ENCODE results near the gene SH2D6.

SH2D6 gene

GRCh38 chr2:85425588-85425987 is 7.1 kb downstream of the SH2D6 start:
- TF ChIP-seq REST (IDR thresholded peaks at IDR 0.05; ENCODE audit: insufficient read depth in 1 of 2, low read depth in 2 of 2, low read length in 2 of 2) (no peak), SIN3A (IDR thresholded peaks at IDR 0.05; ENCODE audit: borderline replicate concordance, insufficient read depth, low read length) (no peak), FOXP2 (optimal IDR thresholded peaks at IDR 0.05; ENCODE audit: borderline replicate concordance, extremely low read depth, extremely low read length, insufficient read depth) (no peak), POLR2AphosphoS5 (IDR thresholded peaks at IDR 0.05; ENCODE audit: low read depth, low read length) (no peak), TAF1 (IDR thresholded peaks at IDR 0.05; ENCODE audit: borderline replicate concordance, insufficient read depth, low read length) (no peak)

- TF ChIP-seq POLR2AphosphoS5 (IDR thresholded peaks at IDR 0.05; ENCODE audit: low read depth, low read length): no peak
- no peak for TF ChIP-seq FOXP2 (optimal IDR thresholded peaks at IDR 0.05; ENCODE audit: borderline replicate concordance, extremely low read depth, extremely low read length, insufficient read depth)
- TF ChIP-seq TAF1 (IDR thresholded peaks at IDR 0.05; ENCODE audit: borderline replicate concordance, insufficient read depth, low read length): no peak
- TF ChIP-seq SIN3A (IDR thresholded peaks at IDR 0.05; ENCODE audit: borderline replicate concordance, insufficient read depth, low read length): no peak
These were observed 8.9 kb downstream of the SH2D6 start for GRCh38 chr2:85427300-85427835.

- TF ChIP-seq REST (IDR thresholded peaks at IDR 0.05; ENCODE audit: insufficient read depth in 1 of 2, low read depth in 2 of 2, low read length in 2 of 2): no peak
- no peak for TF ChIP-seq FOXP2 (optimal IDR thresholded peaks at IDR 0.05; ENCODE audit: borderline replicate concordance, extremely low read depth, extremely low read length, insufficient read depth)
- no peak for TF ChIP-seq SIN3A (IDR thresholded peaks at IDR 0.05; ENCODE audit: borderline replicate concordance, insufficient read depth, low read length)
- TF ChIP-seq POLR2AphosphoS5 (IDR thresholded peaks at IDR 0.05; ENCODE audit: low read depth, low read length): no peak
- no peak for TF ChIP-seq TAF1 (IDR thresholded peaks at IDR 0.05; ENCODE audit: borderline replicate concordance, insufficient read depth, low read length)
These were observed 9.9 kb downstream of the SH2D6 start for GRCh38 chr2:85428343-85428881.

GRCh38 chr2:85429213-85429923 is 10.9 kb downstream of the SH2D6 start:
- no peak for TF ChIP-seq REST (IDR thresholded peaks at IDR 0.05; ENCODE audit: insufficient read depth in 1 of 2, low read depth in 2 of 2, low read length in 2 of 2)
- no peak for TF ChIP-seq SIN3A (IDR thresholded peaks at IDR 0.05; ENCODE audit: borderline replicate concordance, insufficient read depth, low read length)
- no peak for TF ChIP-seq TAF1 (IDR thresholded peaks at IDR 0.05; ENCODE audit: borderline replicate concordance, insufficient read depth, low read length)
- TF ChIP-seq FOXP2 (optimal IDR thresholded peaks at IDR 0.05; ENCODE audit: borderline replicate concordance, extremely low read depth, extremely low read length, insufficient read depth): no peak
- no peak for TF ChIP-seq POLR2AphosphoS5 (IDR thresholded peaks at IDR 0.05; ENCODE audit: low read depth, low read length)

- no peak for TF ChIP-seq FOXP2 (optimal IDR thresholded peaks at IDR 0.05; ENCODE audit: borderline replicate concordance, extremely low read depth, extremely low read length, insufficient read depth)
- TF ChIP-seq POLR2AphosphoS5 (IDR thresholded peaks at IDR 0.05; ENCODE audit: low read depth, low read length): no peak
- no peak for TF ChIP-seq REST (IDR thresholded peaks at IDR 0.05; ENCODE audit: insufficient read depth in 1 of 2, low read depth in 2 of 2, low read length in 2 of 2)
- TF ChIP-seq SIN3A (IDR thresholded peaks at IDR 0.05; ENCODE audit: borderline replicate concordance, insufficient read depth, low read length): no peak
- TF ChIP-seq TAF1 (IDR thresholded peaks at IDR 0.05; ENCODE audit: borderline replicate concordance, insufficient read depth, low read length): no peak
These were observed 11.4 kb downstream of the SH2D6 start for GRCh38 chr2:85429924-85430289.

All from PFSK-1 (cell line).